Measurements from ENCODE around the gene PLBD1. TPM values are rescaled to one million over a fixed set of nuclear protein-coding genes. Genes with fewer than 3 reads are reported as not detected.

PLBD1 gene
- total RNA-seq, 1 donor from 2014 or later: 15.2 TPM

DNA sequence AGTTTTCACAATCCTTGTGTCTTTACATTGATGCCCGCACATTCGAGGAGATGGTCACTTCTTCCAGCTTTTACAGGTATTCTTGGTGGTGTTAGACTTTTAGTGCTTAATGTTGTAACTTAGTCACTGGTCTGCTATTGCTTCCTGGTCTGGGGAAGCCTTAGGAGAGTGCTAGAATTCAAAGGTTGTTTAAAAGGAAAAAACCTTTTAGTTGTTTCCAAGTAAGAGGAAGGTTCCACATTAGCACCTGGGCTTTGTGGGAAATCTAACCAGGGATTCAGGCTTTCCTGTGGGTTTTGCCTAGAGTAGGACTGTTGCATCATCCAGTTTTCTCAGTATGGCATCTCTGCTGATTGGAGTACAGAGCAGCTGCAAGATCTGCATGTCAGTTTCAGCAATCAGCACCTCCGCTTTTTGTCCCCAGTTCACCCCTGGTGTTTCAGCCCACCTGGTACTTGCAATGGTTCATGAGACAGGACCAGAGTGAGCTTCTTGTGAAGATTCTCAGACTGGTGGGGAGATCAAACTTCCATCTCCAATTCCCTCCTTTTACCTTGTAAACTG lies 44.0 kb upstream of the PLBD1 start:
- Histone ChIP-seq H3K4me1 (peaks cover 0 to 4% of the 10 kb centered on the region in 2 donors), H3K27ac (no peak overlapping the region), H3K27me3 (no peaks in the 10 kb centered on the region), H3K9me3 (peaks cover 0 to 10% of the 10 kb centered on the region in 2 donors), H3K4me3 (no peak overlapping the region), H3K36me3 (no peaks in the 10 kb centered on the region)
- TF ChIP-seq, protein P1, sequence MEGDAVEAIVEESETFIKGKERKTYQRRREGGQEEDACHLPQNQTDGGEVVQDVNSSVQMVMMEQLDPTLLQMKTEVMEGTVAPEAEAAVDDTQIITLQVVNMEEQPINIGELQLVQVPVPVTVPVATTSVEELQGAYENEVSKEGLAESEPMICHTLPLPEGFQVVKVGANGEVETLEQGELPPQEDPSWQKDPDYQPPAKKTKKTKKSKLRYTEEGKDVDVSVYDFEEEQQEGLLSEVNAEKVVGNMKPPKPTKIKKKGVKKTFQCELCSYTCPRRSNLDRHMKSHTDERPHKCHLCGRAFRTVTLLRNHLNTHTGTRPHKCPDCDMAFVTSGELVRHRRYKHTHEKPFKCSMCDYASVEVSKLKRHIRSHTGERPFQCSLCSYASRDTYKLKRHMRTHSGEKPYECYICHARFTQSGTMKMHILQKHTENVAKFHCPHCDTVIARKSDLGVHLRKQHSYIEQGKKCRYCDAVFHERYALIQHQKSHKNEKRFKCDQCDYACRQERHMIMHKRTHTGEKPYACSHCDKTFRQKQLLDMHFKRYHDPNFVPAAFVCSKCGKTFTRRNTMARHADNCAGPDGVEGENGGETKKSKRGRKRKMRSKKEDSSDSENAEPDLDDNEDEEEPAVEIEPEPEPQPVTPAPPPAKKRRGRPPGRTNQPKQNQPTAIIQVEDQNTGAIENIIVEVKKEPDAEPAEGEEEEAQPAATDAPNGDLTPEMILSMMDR (IDR thresholded peaks at IDR 0.05): no peak
- no peak for DNase-seq (ENCODE audit: low spot score in 2 of 2)
- intact Hi-C loops (cut with DNase I): no loop called here

- intact Hi-C loops (cut with DNase I): no loop called here
- no peaks in the 10 kb centered on the region for H3K27me3 ChIP-seq
- H3K36me3 ChIP-seq: no peaks in the 10 kb centered on the region
- no peak for DNase-seq (ENCODE audit: low spot score in 2 of 2)
- no peak overlapping the region for H3K27ac ChIP-seq
- TF ChIP-seq, protein P1 (IDR thresholded peaks at IDR 0.05): no peak
- H3K4me1 ChIP-seq: no peaks in the 10 kb centered on the region
- no peak overlapping the region for H3K4me3 ChIP-seq
- H3K9me3 ChIP-seq: peaks cover 12 to 49% of the 10 kb centered on the region in 2 donors
Measured at GRCh38 chr12:14607568-14607967, 39.9 kb upstream of the PLBD1 start.

GRCh38 chr12:14605401-14605989 lies 37.8 kb upstream of the PLBD1 start:
- intact Hi-C loops (cut with DNase I): no loop called here
- TF ChIP-seq, protein P1 (IDR thresholded peaks at IDR 0.05): no peak
- no peaks in the 10 kb centered on the region for H3K27me3 ChIP-seq
- no peak overlapping the region for H3K4me3 ChIP-seq
- H3K36me3 ChIP-seq: no peaks in the 10 kb centered on the region
- no peaks in the 10 kb centered on the region for H3K4me1 ChIP-seq
- H3K27ac ChIP-seq: no peak overlapping the region
- no peak for DNase-seq (ENCODE audit: low spot score in 2 of 2)
- peaks cover 12 to 49% of the 10 kb centered on the region in 2 donors for H3K9me3 ChIP-seq

DNA sequence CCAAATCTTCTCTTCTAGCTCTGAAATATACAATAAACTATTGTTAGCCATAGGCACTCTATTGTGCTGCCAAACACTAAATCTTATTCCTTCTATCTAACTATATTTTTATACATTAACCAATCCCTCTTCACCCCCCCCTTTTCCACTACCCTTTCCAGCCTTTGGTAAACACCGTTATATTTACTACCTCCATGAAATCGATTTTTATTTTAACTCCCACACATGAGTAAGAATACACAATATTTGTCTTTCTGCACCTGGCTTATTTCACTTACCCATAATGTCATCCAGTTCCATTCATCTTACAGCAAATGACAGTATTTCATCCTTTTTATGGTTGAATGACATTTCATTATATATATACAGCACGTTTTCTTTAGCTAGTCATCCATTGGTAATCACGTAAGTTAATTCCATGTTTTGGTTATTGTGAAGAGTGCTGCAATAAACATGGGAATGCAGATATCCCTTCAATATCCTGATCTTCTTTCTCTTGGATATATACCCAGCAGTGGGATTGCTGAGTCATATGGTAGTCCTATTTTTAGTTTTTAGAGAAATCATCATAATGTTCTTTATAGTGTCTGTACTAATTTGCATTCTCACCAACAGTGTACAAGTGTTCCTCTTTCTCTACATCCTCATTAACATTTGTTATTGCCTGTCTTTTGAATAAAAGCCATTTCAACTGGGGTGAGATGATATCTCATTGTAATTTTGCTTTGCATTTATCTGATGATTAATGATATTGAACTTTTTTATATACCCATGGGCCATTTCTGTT lies 34.2 kb upstream of the PLBD1 start:
- Histone ChIP-seq H3K4me3 (no peak overlapping the region), H3K4me1 (no peaks in the 10 kb centered on the region), H3K27ac (no peak overlapping the region), H3K27me3 (no peaks in the 10 kb centered on the region), H3K36me3 (no peaks in the 10 kb centered on the region), H3K9me3 (peaks cover 12 to 46% of the 10 kb centered on the region in 2 donors)
- intact Hi-C loops (cut with DNase I): no loop called here
- TF ChIP-seq, protein P1 (IDR thresholded peaks at IDR 0.05): no peak
- DNase-seq (ENCODE audit: low spot score in 2 of 2): no peak

DNA sequence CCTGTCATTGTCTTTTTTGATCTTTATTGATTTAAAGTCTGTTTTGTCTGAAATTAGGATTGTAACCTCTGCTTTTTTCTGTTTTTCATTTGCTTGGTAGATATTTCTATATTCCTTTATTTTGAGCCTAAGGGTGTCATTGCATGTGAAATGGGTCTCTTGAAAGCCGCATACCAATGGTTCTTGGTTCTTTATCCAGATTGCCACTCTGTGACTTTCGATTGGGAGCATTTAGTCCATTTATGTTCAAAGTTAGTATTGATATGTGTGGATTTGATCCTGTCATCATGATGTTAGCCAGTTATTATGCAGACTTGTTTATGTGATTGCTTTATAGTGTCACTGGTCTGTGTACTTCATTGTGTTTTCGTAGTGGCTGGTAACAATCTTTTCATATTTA lies 29.8 kb upstream of the PLBD1 start:
- Histone ChIP-seq H3K36me3 (no peaks in the 10 kb centered on the region), H3K9me3 (peaks cover 0 to 7% of the 10 kb centered on the region in 2 donors), H3K4me3 (no peak overlapping the region), H3K27me3 (no peaks in the 10 kb centered on the region), H3K4me1 (no peaks in the 10 kb centered on the region), H3K27ac (no peak overlapping the region)
- TF ChIP-seq, protein P1 (IDR thresholded peaks at IDR 0.05): no peak
- no peak for DNase-seq (ENCODE audit: low spot score in 2 of 2)
- intact Hi-C loops (cut with DNase I): no loop called here

All from ascending aorta (tissue), 2 donors.